Activated naive CD8-positive, alpha-beta T cell treated with anti-CD3 and anti-CD28 coated beads, Interleukin-2, amount 10 ng/mL, durations not matched to agents 7 days and 5 days (primary cell): Measurements from ENCODE around the gene HENMT1. TPM values are rescaled to one million over a fixed set of nuclear protein-coding genes. Genes with fewer than 3 reads are reported as not detected.
"Not testable (repeated sequence)": the region's sequence is repeated elsewhere in the genome, so short reads cannot be mapped to it uniquely, and the experiment has no call there.

Experiments
- ATAC-seq: fragments of 150-1000 bp; cut with Tn5 transposase; one replicate; pipeline ENCODE4 v1.10.0; 2021; ENCODE audit warnings: low read depth, moderate library complexity
- POLR2A ChIA-PET: fragments of 350-600 bp; sonication (Branson Sonifier 250); formaldehyde crosslinking; loops from one replicate; lab custom pipeline; 2021; ENCODE audit warnings: antibody characterized with exemption; lab: Charles Lee
- DNase-seq: peaks from one replicate; pipeline ENCODE4 v3.0.0; 2021
- H3K27ac Mint-ChIP-seq: one replicate; pipeline ENCODE4 v1.8.0; 2022; ENCODE audit warnings: mild to moderate bottlenecking, mixed read lengths
- H3K27me3 Mint-ChIP-seq: one replicate; pipeline ENCODE4 v1.8.0; 2022; ENCODE audit warnings: mild to moderate bottlenecking, moderate library complexity, mixed read lengths
- H3K36me3 Mint-ChIP-seq: one replicate; pipeline ENCODE4 v1.8.0; 2021; ENCODE audit warnings: mild to moderate bottlenecking, mixed read lengths
- H3K4me1 Mint-ChIP-seq: one replicate; pipeline ENCODE4 v1.8.0; 2021; ENCODE audit warnings: mixed read lengths
- H3K4me3 Mint-ChIP-seq: one replicate; pipeline ENCODE4 v1.8.0; 2022; ENCODE audit warnings: mild to moderate bottlenecking, moderate library complexity, mixed read lengths
- H3K9me3 Mint-ChIP-seq: one replicate; pipeline ENCODE4 v1.8.0; 2021; ENCODE audit warnings: mixed read lengths
- total RNA-seq, 2 experiments: library from RNA; stranded (reverse); gene quantifications; one replicate each; pipeline ENCODE4 v1.2.3, GENCODE V29; 2021

Gene HENMT1
- total RNA-seq, 2 experiments from 2014 or later, result 32.3 to 33.0 TPM

GRCh38 chr1:108667422-108667821, 6.5 kb upstream of the HENMT1 start:
- not testable (repeated sequence) for ATAC-seq, H3K4me3 Mint-ChIP-seq, H3K36me3 Mint-ChIP-seq, H3K9me3 Mint-ChIP-seq, H3K27ac Mint-ChIP-seq, DNase-seq, H3K27me3 Mint-ChIP-seq
- H3K4me1 Mint-ChIP-seq, result peaks cover 15% of the 10 kb centered on the region
- POLR2A ChIA-PET, result interaction anchor here (1.3 to 2.4 kb wide), 2 partner anchors 21 to 25 kb away, joined by 4 to 13 read pairs; partner anchors contain the start of gene PRPF38B

- ATAC-seq, result no peak
- Mint-ChIP-seq H3K36me3 (peaks cover 7% of the 10 kb centered on the region), H3K27me3 (peaks cover 2% of the 10 kb centered on the region), H3K27ac (no peak overlapping the region), H3K4me1 (peaks cover 8% of the 10 kb centered on the region), H3K4me3 (no peak overlapping the region), H3K9me3 (no peaks in the 10 kb centered on the region)
- POLR2A ChIA-PET, result interaction anchor here (1.0 kb wide), 1 partner anchor 26 kb away, joined by 4 read pairs; the partner anchor contains the start of gene PRPF38B
- no peak for DNase-seq
Observed at GRCh38 chr1:108665771-108666170, 4.9 kb upstream of the HENMT1 start.

- ATAC-seq, result no peak
- peaks cover 2% of the 10 kb centered on the region for H3K27me3 Mint-ChIP-seq
- peaks cover 7% of the 10 kb centered on the region for H3K36me3 Mint-ChIP-seq
- no peak overlapping the region for H3K27ac Mint-ChIP-seq
- POLR2A ChIA-PET, result interaction anchor here (1.0 kb wide), 1 partner anchor 27 kb away, joined by 4 read pairs; the partner anchor contains the start of gene PRPF38B
- peaks cover 12% of the 10 kb centered on the region for H3K4me1 Mint-ChIP-seq
- DNase-seq, result no peak
- H3K9me3 Mint-ChIP-seq, result no peaks in the 10 kb centered on the region
- H3K4me3 Mint-ChIP-seq, result no peak overlapping the region
Observed at GRCh38 chr1:108665067-108665466, 4.2 kb upstream of the HENMT1 start.

GRCh38 chr1:108664481-108664880, 3.6 kb upstream of the HENMT1 start:
- POLR2A ChIA-PET, result interaction anchor here (1.0 kb wide), 1 partner anchor 28 kb away, joined by 4 read pairs; the partner anchor contains the start of gene PRPF38B
- peaks cover 2% of the 10 kb centered on the region for H3K27me3 Mint-ChIP-seq
- H3K9me3 Mint-ChIP-seq, result no peaks in the 10 kb centered on the region
- peaks cover 10% of the 10 kb centered on the region for H3K36me3 Mint-ChIP-seq
- no peak overlapping the region for H3K27ac Mint-ChIP-seq
- H3K4me1 Mint-ChIP-seq, result peaks cover 17% of the 10 kb centered on the region
- DNase-seq (no peak), ATAC-seq (no peak)
- H3K4me3 Mint-ChIP-seq, result no peak overlapping the region

- Mint-ChIP-seq H3K4me3 (no peak overlapping the region), H3K27ac (peak overlapping the region; percentile 11), H3K27me3 (no peaks in the 10 kb centered on the region), H3K9me3 (no peaks in the 10 kb centered on the region), H3K4me1 (peaks cover 20% of the 10 kb centered on the region), H3K36me3 (peaks cover 8% of the 10 kb centered on the region)
- DNase-seq (no peak), ATAC-seq (no peak)
- POLR2A ChIA-PET, result interaction anchor here (5.3 to 5.9 kb wide), 2 partner anchors 17 to 30 kb away, joined by 175 to 200 read pairs; partner anchors contain the start of gene PRPF38B
Observed at GRCh38 chr1:108663074-108663473, 2.2 kb upstream of the HENMT1 start.

GRCh38 chr1:108657356-108658080, 3.4 kb downstream of the HENMT1 start:
- Mint-ChIP-seq H3K4me3 (no peak overlapping the region), H3K9me3 (peaks cover 2% of the 10 kb centered on the region), H3K27me3 (no peaks in the 10 kb centered on the region), H3K4me1 (peaks cover 36% of the 10 kb centered on the region), H3K27ac (no peak overlapping the region), H3K36me3 (peaks cover 46% of the 10 kb centered on the region)
- no peak for ATAC-seq
- no peak for DNase-seq
- POLR2A ChIA-PET, result interaction anchor here (3.3 kb wide), 1 partner anchor 11 kb away, joined by 20 read pairs; no protein-coding TSS in a partner anchor

- Mint-ChIP-seq H3K27me3 (no peaks in the 10 kb centered on the region), H3K36me3 (peaks cover 78% of the 10 kb centered on the region), H3K9me3 (peaks cover 4% of the 10 kb centered on the region), H3K4me1 (peaks cover 24% of the 10 kb centered on the region), H3K4me3 (no peak overlapping the region), H3K27ac (no peak overlapping the region)
- POLR2A ChIA-PET, result no interaction called here
- no peak for DNase-seq
- no peak for ATAC-seq
Observed at GRCh38 chr1:108653431-108654105, 7.3 kb downstream of the HENMT1 start.

GRCh38 chr1:108646648-108647269, 14.1 kb downstream of the HENMT1 start:
- Mint-ChIP-seq H3K4me1 (peaks cover 54% of the 10 kb centered on the region), H3K27ac (peak overlapping the region; percentile 97), H3K4me3 (peak overlapping the region; percentile 78), H3K27me3 (no peaks in the 10 kb centered on the region), H3K36me3 (peaks cover 45% of the 10 kb centered on the region), H3K9me3 (peaks cover 2% of the 10 kb centered on the region)
- POLR2A ChIA-PET, result interaction anchor here (0.7 to 7.9 kb wide), 21 partner anchors 9 to 814 kb away, joined by 3 to 258 read pairs (median 5); partner anchors contain the start of genes EEIG2, GPSM2, HENMT1 and PRPF38B
- DNase-seq, result peak; percentile 83
- ATAC-seq, result peak; percentile 80

- H3K36me3 Mint-ChIP-seq, result peaks cover 43% of the 10 kb centered on the region
- H3K27me3 Mint-ChIP-seq, result no peaks in the 10 kb centered on the region
- peak overlapping the region; percentile 78 for H3K4me3 Mint-ChIP-seq
- DNase-seq (no peak), ATAC-seq (no peak)
- peak overlapping the region; percentile 97 for H3K27ac Mint-ChIP-seq
- H3K9me3 Mint-ChIP-seq, result no peaks in the 10 kb centered on the region
- peaks cover 56% of the 10 kb centered on the region for H3K4me1 Mint-ChIP-seq
- POLR2A ChIA-PET, result interaction anchor here (0.7 to 7.9 kb wide), 18 partner anchors 9 to 814 kb away, joined by 3 to 258 read pairs (median 6); partner anchors contain the start of genes EEIG2, GPSM2, HENMT1 and PRPF38B
Observed at GRCh38 chr1:108646265-108646647, 14.6 kb downstream of the HENMT1 start.

GRCh38 chr1:108645564-108646184, 15.2 kb downstream of the HENMT1 start:
- H3K36me3 Mint-ChIP-seq, result peaks cover 37% of the 10 kb centered on the region
- peaks cover 56% of the 10 kb centered on the region for H3K4me1 Mint-ChIP-seq

GRCh38 chr1:108644984-108645383, 15.9 kb downstream of the HENMT1 start:
- Mint-ChIP-seq H3K27me3 (no peaks in the 10 kb centered on the region), H3K36me3 (peaks cover 36% of the 10 kb centered on the region), H3K9me3 (no peaks in the 10 kb centered on the region), H3K4me1 (peaks cover 62% of the 10 kb centered on the region), H3K27ac (peak overlapping the region; percentile 97), H3K4me3 (peak overlapping the region; percentile 78)
- ATAC-seq (peak; percentile 61), DNase-seq (peak; percentile 49)
- POLR2A ChIA-PET, result interaction anchor here (0.7 to 7.9 kb wide), 7 partner anchors 16 to 456 kb away, joined by 3 to 258 read pairs (median 4); partner anchors contain the start of genes EEIG2, HENMT1, PRPF38B and SLC25A24

More at GRCh38 chr1:108645564-108646184, 15.2 kb downstream of the HENMT1 start:
- H3K9me3 Mint-ChIP-seq, result no peaks in the 10 kb centered on the region
- ATAC-seq (no peak), DNase-seq (no peak)
- peak overlapping the region; percentile 97 for H3K27ac Mint-ChIP-seq
- peak overlapping the region; percentile 78 for H3K4me3 Mint-ChIP-seq
- POLR2A ChIA-PET, result interaction anchor here (0.8 to 7.9 kb wide), 10 partner anchors 11 to 455 kb away, joined by 3 to 258 read pairs (median 5); partner anchors contain the start of genes EEIG2, HENMT1, PRPF38B and SLC25A24
- H3K27me3 Mint-ChIP-seq, result no peaks in the 10 kb centered on the region
